SK-N-SH treated with all-trans-retinoic acid at 6 μM for 48 hours (cell line): Measurements from ENCODE around the gene RASAL1.

Experiments
- ATAC-seq: fragments of 200-7000 bp; cut with Tn5 transposase; 3 replicates; pipeline ENCODE4 v1.9.1; 2020; ENCODE audit warnings: mild to moderate bottlenecking, moderate library complexity
- ARNTL ChIP-seq: fragments of 450-650 bp; formaldehyde crosslinking; IDR thresholded peaks from 2 replicates; pipeline ENCODE4 v1.5.0; 2020; ENCODE audit warnings: low read depth, mild to moderate bottlenecking, moderate library complexity, borderline replicate concordance
- BACH2 ChIP-seq: fragments of 250-450 bp; sonication (Bioruptor Pico); IDR thresholded peaks from 2 replicates; pipeline ENCODE4 v1.9.0; 2021; ENCODE audit warnings: mild to moderate bottlenecking, borderline replicate concordance
- CSDC2 ChIP-seq: fragments of 250-450 bp; sonication (Bioruptor Pico); IDR thresholded peaks from 2 replicates; pipeline ENCODE4 v1.5.0; 2020; ENCODE audit warnings: mild to moderate bottlenecking, moderate library complexity
- ESRRG ChIP-seq: fragments of 250-450 bp; sonication (Bioruptor Pico); IDR thresholded peaks from 2 replicates; pipeline ENCODE4 v1.6.1; 2021; ENCODE audit warnings: mild to moderate bottlenecking
- GLIS3 ChIP-seq: fragments of 250-450 bp; sonication (Bioruptor Pico); IDR thresholded peaks from 2 replicates; pipeline ENCODE4 v1.5.0; 2020; ENCODE audit warnings: mild to moderate bottlenecking, moderate library complexity
- ISL1 ChIP-seq: fragments of 250-450 bp; sonication (Bioruptor Pico); IDR thresholded peaks from 2 replicates; pipeline ENCODE4 v2.1.2; 2022; ENCODE audit warnings: mild to moderate bottlenecking, moderate library complexity
- OSR1 ChIP-seq: fragments of 250-450 bp; sonication (Bioruptor Pico); IDR thresholded peaks from 2 replicates; pipeline ENCODE4 v1.8.0; 2022; ENCODE audit warnings: moderate library complexity, mild to moderate bottlenecking, inconsistent platforms
- PPARA ChIP-seq: fragments of 250-450 bp; sonication (Bioruptor Pico); IDR thresholded peaks from 2 replicates; pipeline ENCODE4 v1.5.0; 2020; ENCODE audit warnings: mild to moderate bottlenecking, borderline replicate concordance
- RARB ChIP-seq: fragments of 250-450 bp; sonication (Bioruptor Pico); IDR thresholded peaks from 2 replicates; pipeline ENCODE4 v1.8.0; 2021; ENCODE audit warnings: mild to moderate bottlenecking, moderate library complexity
- SNAI2 ChIP-seq: fragments of 250-450 bp; sonication (Bioruptor Pico); IDR thresholded peaks from 2 replicates; pipeline ENCODE4 v1.5.0; 2020; ENCODE audit warnings: mild to moderate bottlenecking, moderate library complexity
- TCF4 ChIP-seq: fragments of 250-450 bp; sonication (Bioruptor Pico); IDR thresholded peaks from 2 replicates; pipeline ENCODE4 v1.8.0; 2021; ENCODE audit warnings: mild to moderate bottlenecking, moderate library complexity, borderline replicate concordance
- ZFP3 ChIP-seq: fragments of 250-450 bp; sonication (Bioruptor Pico); IDR thresholded peaks from 2 replicates; pipeline ENCODE4 v1.5.0; 2020; ENCODE audit warnings: mild to moderate bottlenecking, moderate library complexity
- ZNF8 ChIP-seq: fragments of 450-650 bp; formaldehyde crosslinking; IDR thresholded peaks from 2 replicates; pipeline ENCODE4 v1.5.0; 2020; ENCODE audit warnings: mild to moderate bottlenecking, moderate library complexity
- TF ChIP-seq, protein P1 (sequence below): fragments of 250-450 bp; sonication (Bioruptor Pico); IDR thresholded peaks from 2 replicates; pipeline ENCODE4 v1.5.1; 2020; ENCODE audit warnings: low read depth, mild to moderate bottlenecking, moderate library complexity
- TF ChIP-seq, protein P2 (sequence below): fragments of 250-450 bp; sonication (Bioruptor Pico); IDR thresholded peaks from 2 replicates; pipeline ENCODE4 v1.5.0; 2020; ENCODE audit warnings: mild to moderate bottlenecking, moderate library complexity
- TF ChIP-seq, protein P3 (sequence below): fragments of 250-450 bp; sonication (Bioruptor Pico); IDR thresholded peaks from 2 replicates; pipeline ENCODE4 v1.8.0; 2020; ENCODE audit warnings: mild to moderate bottlenecking, moderate library complexity, borderline replicate concordance
- TF ChIP-seq, protein P4 (sequence below): fragments of 250-450 bp; sonication (Bioruptor Pico); IDR thresholded peaks from 2 replicates; pipeline ENCODE4 v1.5.1; 2021; ENCODE audit warnings: mild to moderate bottlenecking, moderate library complexity

RASAL1 gene

DNA sequence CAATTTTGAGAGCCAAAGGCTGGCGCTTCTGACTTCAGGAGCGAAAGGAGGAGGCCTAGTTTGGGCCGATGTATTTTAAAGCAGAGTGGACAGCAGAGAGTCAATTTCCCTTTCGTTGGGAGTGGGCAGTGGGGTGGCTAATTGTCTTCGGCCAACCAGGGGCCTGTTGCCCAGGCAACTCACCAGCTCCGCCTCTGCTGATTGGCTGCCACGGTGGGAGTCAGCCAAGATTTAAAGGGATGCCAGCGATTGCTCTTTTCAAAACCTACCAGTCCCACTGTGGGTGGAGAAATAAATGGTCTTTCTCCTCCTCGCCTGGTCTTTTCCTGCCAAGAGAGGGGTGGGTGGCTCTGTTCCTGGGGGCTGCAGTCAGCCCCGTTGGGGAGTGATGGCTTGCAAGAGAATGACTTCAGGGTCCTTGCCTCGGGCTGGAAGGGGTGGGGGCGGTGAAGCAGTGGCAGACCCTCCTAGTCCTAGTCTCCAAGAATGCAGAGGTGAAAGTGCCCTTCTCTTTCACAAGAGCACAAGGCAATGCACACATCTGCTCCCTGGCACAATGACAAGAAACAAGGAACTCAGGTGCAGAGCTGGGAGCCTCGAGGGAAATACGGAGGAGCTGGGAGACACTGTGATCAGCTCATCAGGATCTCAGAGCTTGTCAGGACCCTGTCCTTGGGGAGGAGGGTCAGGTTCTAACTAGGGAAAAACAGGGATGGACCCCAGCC is 37.7 kb downstream of the RASAL1 start (continued):
- TF ChIP-seq PPARA (CRISPR knock-in tag), result no peak

DNA sequence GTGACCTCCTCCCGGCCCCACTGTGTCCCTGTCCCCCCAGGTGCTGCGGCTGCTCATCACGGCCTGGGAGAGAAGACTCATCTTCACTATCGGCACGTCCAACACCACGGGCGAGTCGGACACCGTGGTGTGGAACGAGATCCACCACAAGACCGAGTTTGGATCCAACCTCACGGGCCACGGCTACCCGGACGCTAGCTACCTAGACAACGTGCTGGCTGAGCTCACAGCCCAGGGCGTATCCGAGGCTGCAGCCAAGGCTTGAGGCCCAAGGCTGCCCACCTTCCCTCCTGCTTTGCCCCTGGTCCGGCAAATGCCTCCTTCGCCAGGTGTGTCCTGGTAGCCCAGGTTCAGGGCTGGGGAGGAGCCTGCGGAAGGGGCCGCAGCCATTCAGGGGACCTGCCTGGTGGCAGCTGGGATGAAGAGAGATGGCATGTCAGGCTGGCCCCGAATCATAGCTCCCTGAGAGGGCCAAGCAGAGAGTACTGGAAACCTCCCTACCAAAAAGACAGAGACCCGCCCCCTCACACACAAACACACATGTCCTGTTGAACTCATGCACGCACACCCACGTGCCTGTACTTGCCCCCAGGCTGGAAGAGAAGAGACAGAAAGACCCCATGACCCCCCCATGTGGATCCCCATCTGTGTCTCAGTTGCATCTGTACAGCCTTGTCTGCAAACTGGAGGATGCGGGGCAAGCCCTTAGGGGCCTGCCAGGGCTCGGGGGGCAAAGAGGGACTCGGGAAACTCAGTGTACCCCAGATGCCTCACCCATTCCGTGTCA is 38.7 kb downstream of the RASAL1 start:
- TF ChIP-seq, protein P1, sequence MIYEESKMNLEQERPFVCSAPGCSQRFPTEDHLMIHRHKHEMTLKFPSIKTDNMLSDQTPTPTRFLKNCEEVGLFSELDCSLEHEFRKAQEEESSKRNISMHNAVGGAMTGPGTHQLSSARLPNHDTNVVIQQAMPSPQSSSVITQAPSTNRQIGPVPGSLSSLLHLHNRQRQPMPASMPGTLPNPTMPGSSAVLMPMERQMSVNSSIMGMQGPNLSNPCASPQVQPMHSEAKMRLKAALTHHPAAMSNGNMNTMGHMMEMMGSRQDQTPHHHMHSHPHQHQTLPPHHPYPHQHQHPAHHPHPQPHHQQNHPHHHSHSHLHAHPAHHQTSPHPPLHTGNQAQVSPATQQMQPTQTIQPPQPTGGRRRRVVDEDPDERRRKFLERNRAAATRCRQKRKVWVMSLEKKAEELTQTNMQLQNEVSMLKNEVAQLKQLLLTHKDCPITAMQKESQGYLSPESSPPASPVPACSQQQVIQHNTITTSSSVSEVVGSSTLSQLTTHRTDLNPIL (CRISPR knock-in tag), result no peak
- TF ChIP-seq SNAI2 (CRISPR knock-in tag) (no peak), CSDC2 (CRISPR knock-in tag) (no peak), PPARA (CRISPR knock-in tag) (no peak), ISL1 (CRISPR knock-in tag) (no peak), GLIS3 (no peak), ZNF8 (CRISPR knock-in tag) (no peak), BACH2 (no peak)
- TF ChIP-seq, protein P2, sequence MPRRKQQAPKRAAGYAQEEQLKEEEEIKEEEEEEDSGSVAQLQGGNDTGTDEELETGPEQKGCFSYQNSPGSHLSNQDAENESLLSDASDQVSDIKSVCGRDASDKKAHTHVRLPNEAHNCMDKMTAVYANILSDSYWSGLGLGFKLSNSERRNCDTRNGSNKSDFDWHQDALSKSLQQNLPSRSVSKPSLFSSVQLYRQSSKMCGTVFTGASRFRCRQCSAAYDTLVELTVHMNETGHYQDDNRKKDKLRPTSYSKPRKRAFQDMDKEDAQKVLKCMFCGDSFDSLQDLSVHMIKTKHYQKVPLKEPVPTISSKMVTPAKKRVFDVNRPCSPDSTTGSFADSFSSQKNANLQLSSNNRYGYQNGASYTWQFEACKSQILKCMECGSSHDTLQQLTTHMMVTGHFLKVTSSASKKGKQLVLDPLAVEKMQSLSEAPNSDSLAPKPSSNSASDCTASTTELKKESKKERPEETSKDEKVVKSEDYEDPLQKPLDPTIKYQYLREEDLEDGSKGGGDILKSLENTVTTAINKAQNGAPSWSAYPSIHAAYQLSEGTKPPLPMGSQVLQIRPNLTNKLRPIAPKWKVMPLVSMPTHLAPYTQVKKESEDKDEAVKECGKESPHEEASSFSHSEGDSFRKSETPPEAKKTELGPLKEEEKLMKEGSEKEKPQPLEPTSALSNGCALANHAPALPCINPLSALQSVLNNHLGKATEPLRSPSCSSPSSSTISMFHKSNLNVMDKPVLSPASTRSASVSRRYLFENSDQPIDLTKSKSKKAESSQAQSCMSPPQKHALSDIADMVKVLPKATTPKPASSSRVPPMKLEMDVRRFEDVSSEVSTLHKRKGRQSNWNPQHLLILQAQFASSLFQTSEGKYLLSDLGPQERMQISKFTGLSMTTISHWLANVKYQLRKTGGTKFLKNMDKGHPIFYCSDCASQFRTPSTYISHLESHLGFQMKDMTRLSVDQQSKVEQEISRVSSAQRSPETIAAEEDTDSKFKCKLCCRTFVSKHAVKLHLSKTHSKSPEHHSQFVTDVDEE (CRISPR knock-in tag), result no peak
- no peak for ATAC-seq

DNA sequence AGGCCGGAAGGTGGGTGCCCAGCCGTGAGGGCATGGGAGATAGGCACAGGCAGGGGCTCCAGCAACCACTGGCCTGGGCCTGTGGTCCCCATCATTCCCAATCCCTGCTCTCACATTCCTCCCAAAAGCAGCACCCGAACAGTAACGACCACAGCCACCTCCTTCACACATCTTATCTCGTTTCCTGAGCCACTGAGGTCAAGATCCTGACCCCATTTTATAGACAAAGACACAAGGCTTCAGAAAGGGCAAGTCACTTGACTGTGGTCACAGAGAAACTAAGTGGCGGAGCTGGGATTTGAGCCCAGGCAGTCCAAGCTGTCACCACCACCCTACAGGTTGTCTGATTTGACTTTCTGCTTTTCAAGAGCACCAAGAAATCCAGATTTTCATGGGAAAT is 40.2 kb downstream of the RASAL1 start:
- TF ChIP-seq GLIS3 (no peak), ARNTL (no peak)
- TF ChIP-seq, protein P3, sequence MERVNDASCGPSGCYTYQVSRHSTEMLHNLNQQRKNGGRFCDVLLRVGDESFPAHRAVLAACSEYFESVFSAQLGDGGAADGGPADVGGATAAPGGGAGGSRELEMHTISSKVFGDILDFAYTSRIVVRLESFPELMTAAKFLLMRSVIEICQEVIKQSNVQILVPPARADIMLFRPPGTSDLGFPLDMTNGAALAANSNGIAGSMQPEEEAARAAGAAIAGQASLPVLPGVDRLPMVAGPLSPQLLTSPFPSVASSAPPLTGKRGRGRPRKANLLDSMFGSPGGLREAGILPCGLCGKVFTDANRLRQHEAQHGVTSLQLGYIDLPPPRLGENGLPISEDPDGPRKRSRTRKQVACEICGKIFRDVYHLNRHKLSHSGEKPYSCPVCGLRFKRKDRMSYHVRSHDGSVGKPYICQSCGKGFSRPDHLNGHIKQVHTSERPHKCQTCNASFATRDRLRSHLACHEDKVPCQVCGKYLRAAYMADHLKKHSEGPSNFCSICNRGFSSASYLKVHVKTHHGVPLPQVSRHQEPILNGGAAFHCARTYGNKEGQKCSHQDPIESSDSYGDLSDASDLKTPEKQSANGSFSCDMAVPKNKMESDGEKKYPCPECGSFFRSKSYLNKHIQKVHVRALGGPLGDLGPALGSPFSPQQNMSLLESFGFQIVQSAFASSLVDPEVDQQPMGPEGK (CRISPR knock-in tag), result no peak
- no peak for ATAC-seq

DNA sequence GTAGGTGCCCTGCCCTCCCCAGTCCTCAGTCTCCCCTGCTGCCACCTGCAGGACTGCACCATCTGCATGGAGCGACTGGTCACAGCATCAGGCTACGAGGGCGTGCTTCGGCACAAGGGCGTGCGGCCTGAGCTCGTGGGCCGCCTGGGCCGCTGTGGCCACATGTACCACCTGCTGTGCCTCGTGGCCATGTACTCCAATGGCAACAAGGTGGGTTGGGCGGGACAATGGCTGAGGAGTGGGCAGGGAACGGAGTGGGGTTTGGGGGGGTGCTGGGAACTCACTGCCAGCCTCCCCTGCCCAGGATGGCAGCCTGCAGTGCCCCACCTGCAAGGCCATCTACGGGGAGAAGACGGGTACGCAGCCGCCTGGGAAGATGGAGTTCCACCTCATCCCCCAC is 40.8 kb downstream of the RASAL1 start:
- no peak for ATAC-seq
- TF ChIP-seq OSR1 (CRISPR knock-in tag), result no peak
- TF ChIP-seq, protein P2 (CRISPR knock-in tag), result no peak
- TF ChIP-seq SNAI2 (CRISPR knock-in tag), result no peak
- no peak for TF ChIP-seq ARNTL
- TF ChIP-seq ZFP3, result no peak
- no peak for TF ChIP-seq CSDC2 (CRISPR knock-in tag)
- TF ChIP-seq, protein P1 (CRISPR knock-in tag), result no peak
- TF ChIP-seq ESRRG (CRISPR knock-in tag), result no peak
- TF ChIP-seq TCF4, result no peak
- TF ChIP-seq, protein P4, sequence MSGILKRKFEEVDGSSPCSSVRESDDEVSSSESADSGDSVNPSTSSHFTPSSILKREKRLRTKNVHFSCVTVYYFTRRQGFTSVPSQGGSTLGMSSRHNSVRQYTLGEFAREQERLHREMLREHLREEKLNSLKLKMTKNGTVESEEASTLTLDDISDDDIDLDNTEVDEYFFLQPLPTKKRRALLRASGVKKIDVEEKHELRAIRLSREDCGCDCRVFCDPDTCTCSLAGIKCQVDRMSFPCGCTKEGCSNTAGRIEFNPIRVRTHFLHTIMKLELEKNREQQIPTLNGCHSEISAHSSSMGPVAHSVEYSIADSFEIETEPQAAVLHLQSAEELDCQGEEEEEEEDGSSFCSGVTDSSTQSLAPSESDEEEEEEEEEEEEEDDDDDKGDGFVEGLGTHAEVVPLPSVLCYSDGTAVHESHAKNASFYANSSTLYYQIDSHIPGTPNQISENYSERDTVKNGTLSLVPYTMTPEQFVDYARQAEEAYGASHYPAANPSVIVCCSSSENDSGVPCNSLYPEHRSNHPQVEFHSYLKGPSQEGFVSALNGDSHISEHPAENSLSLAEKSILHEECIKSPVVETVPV (CRISPR knock-in tag), result no peak
- no peak for TF ChIP-seq BACH2
- TF ChIP-seq, protein P3 (CRISPR knock-in tag), result no peak
- TF ChIP-seq RARB (CRISPR knock-in tag), result no peak
